Activated naive CD4-positive, alpha-beta T cell treated with anti-CD3 and anti-CD28 coated beads, Interleukin-2, amount 10 ng/mL, durations not matched to agents 7 days and 5 days (primary cell): Measurements from ENCODE around the gene ZNF227.

ENCODE experiments used
- CTCF ChIA-PET: fragments of 350-600 bp; sonication (Branson Sonifier 250); formaldehyde crosslinking; loops from one replicate; lab custom pipeline; 2021; ENCODE audit warnings: antibody characterized with exemption; lab: Charles Lee
- DNase-seq: peaks from one replicate; pipeline ENCODE4 v3.0.0-alpha.2; 2020
- H3K27ac Mint-ChIP-seq: one replicate; pipeline ENCODE4 v1.8.0; 2021; ENCODE audit warnings: mild to moderate bottlenecking, moderate library complexity, mixed read lengths
- H3K27me3 Mint-ChIP-seq: one replicate; pipeline ENCODE4 v1.8.0; 2021; ENCODE audit warnings: mild to moderate bottlenecking, mixed read lengths
- H3K36me3 Mint-ChIP-seq: one replicate; pipeline ENCODE4 v1.8.0; 2021; ENCODE audit warnings: mixed read lengths
- H3K4me1 Mint-ChIP-seq: one replicate; pipeline ENCODE4 v1.8.0; 2021; ENCODE audit warnings: mixed read lengths
- H3K4me3 Mint-ChIP-seq: one replicate; pipeline ENCODE4 v1.8.0; 2021; ENCODE audit warnings: mild to moderate bottlenecking, moderate library complexity, mixed read lengths
- H3K9me3 Mint-ChIP-seq: one replicate; pipeline ENCODE4 v1.8.0; 2021; ENCODE audit warnings: mixed read lengths

Gene ZNF227

DNA sequence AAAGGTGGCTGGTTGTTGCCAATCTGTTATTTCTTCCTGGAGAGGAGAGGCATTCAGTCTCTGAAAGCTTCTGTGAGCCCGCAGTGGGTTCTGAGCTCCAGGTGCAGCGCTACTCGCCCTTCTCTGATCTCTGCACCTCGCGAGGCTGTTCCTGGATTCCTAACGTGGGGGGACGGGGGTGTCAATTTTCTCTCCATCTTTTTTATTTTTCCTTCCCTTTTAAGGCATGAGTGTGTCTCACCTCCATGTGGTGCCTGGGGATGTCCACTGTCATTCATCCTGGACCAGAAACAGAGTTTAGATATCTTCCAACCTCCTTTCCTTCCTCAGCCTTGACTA is 48.0 kb downstream of the ZNF227 start:
- Mint-ChIP-seq H3K9me3 (peaks cover 51% of the 10 kb centered on the region), H3K4me3 (peak overlapping the region; percentile 59), H3K27me3 (peaks cover 6% of the 10 kb centered on the region), H3K36me3 (peaks cover 7% of the 10 kb centered on the region), H3K4me1 (peaks cover 11% of the 10 kb centered on the region), H3K27ac (no peak overlapping the region)
- CTCF ChIA-PET, result no interaction called here
- no peak for DNase-seq

DNA sequence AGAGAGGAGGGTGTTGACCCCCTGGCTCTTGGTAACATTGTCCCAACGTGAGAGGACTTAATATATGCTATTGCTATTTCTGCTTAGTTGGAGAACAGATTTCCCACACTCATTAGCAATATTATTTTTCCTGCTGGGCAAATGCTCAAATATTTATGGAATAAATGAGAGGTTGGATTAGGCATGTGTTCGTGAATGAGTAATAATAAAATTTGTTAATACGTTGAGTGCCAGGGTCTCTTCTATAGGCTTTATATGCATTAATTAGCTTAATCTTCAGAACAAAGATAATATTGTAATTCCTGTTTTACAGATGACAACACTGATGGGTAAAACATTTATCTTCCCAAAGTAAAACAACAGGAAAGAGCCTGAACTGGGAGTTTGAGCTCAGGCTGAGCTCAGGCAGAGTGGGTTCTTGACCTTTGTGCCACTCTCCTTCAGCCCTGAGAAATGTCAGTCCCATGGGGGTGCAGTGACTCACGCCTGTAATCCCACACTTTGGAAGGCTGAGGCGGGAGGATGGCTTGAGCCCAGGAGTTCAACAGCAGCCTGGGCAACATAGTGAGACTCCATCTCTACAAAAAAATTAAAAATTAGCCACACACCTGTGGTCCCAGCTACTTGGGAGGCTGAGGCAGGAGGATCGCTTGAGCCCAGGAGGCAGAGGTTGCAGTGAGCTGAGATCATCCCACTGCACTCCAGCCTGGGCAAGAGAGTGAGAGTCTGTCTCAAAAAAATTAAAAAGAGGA is 48.5 kb downstream of the ZNF227 start:
- Mint-ChIP-seq H3K9me3 (peaks cover 49% of the 10 kb centered on the region), H3K4me3 (no peak overlapping the region), H3K4me1 (peaks cover 11% of the 10 kb centered on the region), H3K27me3 (peaks cover 6% of the 10 kb centered on the region), H3K36me3 (peaks cover 7% of the 10 kb centered on the region), H3K27ac (no peak overlapping the region)
- no peak for DNase-seq
- CTCF ChIA-PET, result no interaction called here

DNA sequence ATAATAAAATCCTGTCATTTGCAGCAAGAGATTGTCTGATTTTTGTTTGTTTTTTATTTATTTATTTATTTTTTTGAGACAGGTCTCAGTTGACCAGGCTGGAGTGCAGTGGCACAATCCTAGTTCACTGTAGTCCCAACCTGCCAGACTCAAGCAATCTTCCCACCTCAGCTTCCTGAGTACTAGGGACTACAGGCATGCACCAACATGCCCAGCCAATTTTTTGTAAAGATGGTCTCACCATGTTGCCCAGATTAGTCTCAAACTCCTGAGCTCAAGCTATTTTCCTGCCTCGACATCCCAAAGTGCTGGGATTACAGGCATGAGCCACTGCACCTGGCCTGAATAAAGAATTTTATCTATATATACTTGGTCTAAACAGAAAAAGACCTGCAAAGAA is 65.0 kb downstream of the ZNF227 start:
- Mint-ChIP-seq H3K36me3 (peaks cover 4% of the 10 kb centered on the region), H3K27ac (no peak overlapping the region), H3K9me3 (peaks cover 56% of the 10 kb centered on the region)

DNA sequence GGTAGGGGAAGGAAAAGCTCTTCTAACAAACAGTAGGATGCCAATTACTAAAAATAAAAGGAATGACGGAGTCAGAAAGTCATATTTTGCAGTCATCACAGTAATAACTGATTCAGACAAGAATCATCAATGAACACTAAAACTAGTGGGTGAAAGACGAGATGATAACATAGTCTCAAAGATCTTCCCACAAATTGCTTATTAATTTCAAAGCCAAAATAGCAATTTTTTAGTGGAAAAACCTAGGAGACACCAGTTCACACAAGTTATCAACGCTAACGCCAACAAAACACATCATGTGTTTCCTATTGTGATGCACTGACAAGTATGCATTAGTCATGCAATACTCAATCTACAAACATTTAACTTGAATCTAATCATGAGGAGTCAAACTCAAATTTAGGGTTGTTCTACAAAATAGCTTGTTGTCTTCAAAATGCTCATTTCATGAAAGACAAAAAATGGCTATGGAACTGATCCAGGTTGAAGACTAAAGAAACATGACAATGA is 65.9 kb downstream of the ZNF227 start:
- Mint-ChIP-seq H3K4me1 (no peaks in the 10 kb centered on the region), H3K9me3 (peaks cover 50% of the 10 kb centered on the region), H3K36me3 (peaks cover 3% of the 10 kb centered on the region), H3K4me3 (no peak overlapping the region), H3K27ac (no peak overlapping the region), H3K27me3 (no peaks in the 10 kb centered on the region)
- CTCF ChIA-PET, result no interaction called here
- DNase-seq, result no peak

More for the DNA sequence above, 65.0 kb downstream of the ZNF227 start:
- CTCF ChIA-PET, result no interaction called here
- Mint-ChIP-seq H3K4me1 (no peaks in the 10 kb centered on the region), H3K4me3 (no peak overlapping the region), H3K27me3 (no peaks in the 10 kb centered on the region)
- no peak for DNase-seq

DNA sequence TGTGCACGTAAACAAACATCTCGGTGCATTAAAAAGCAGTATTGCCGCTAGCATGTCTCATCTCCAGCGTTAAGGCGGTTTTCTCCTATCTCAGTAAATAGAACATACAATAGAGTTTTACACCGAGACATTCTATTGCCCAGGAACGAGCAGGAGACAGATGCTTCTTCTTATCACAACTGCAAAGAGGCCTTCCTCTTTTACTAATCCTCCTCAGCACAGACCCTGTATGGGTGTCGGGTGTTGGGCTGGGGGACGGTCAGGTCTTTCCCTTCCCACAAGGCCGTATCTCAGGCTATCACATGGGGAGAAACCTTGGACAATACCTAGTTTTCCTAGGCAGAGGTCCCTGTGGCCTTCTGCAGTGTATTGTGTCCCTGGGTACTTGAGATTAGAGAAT is 68.6 kb downstream of the ZNF227 start:
- Mint-ChIP-seq H3K9me3 (peaks cover 45% of the 10 kb centered on the region), H3K4me3 (no peak overlapping the region), H3K27me3 (no peaks in the 10 kb centered on the region), H3K4me1 (no peaks in the 10 kb centered on the region), H3K36me3 (peaks cover 5% of the 10 kb centered on the region), H3K27ac (no peak overlapping the region)
- CTCF ChIA-PET, result no interaction called here
- DNase-seq, result no peak

DNA sequence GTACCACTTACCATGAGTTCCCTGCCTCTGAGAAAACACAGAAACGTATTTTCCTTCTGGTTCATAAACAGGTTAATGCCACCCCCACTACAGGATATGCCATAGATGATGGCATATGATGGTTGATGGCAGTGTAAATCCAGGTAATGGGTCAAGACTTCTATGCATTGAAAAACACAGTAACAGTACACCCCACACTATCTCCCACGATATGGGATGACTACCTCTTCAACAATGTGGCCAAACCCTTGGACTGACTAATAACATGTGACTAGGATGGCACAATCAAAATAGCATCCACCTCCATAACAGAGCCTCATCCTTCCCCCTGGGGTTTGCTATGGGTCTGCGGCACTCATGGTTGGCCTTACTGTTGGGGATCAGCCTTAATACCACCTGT is 70.5 kb downstream of the ZNF227 start:
- no peak for DNase-seq
- peaks cover 55% of the 10 kb centered on the region for H3K9me3 Mint-ChIP-seq
- no peak overlapping the region for H3K4me3 Mint-ChIP-seq
- peaks cover 12% of the 10 kb centered on the region for H3K36me3 Mint-ChIP-seq
- CTCF ChIA-PET, result no interaction called here
- H3K4me1 Mint-ChIP-seq, result no peaks in the 10 kb centered on the region
- no peaks in the 10 kb centered on the region for H3K27me3 Mint-ChIP-seq
- no peak overlapping the region for H3K27ac Mint-ChIP-seq

DNA sequence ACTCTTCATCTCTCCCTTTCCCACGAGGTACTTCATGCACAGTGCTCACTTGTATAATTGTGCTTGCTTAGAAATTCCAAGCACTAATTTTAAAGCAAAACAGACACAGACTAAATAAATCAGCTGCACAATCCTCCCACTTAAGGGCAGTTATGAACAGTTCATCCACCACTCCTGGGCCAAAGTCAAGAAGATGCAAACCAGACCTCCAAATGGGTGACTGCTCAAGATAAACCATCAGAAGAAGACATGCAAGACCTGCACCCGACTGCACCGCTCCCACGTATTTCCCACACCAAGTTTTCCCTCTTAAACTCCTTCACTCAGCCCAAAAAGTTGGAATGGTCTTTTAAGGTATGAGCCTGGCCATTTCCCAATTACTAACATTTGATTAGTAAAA is 72.6 kb downstream of the ZNF227 start:
- H3K9me3 Mint-ChIP-seq, result peaks cover 64% of the 10 kb centered on the region
- no peak overlapping the region for H3K4me3 Mint-ChIP-seq
- no peak overlapping the region for H3K27ac Mint-ChIP-seq
- DNase-seq, result no peak
- H3K36me3 Mint-ChIP-seq, result peaks cover 34% of the 10 kb centered on the region
- CTCF ChIA-PET, result no interaction called here
- H3K4me1 Mint-ChIP-seq, result no peaks in the 10 kb centered on the region
- H3K27me3 Mint-ChIP-seq, result no peaks in the 10 kb centered on the region
